Amniotic epithelial cell (primary cell): ENCODE data around the gene ZNF777.
"Not testable (repeated sequence)": the region's sequence is repeated elsewhere in the genome, so short reads cannot be mapped to it uniquely, and the experiment has no call there.

Source experiments
- DNase-seq: peaks from one replicate; pipeline ENCODE4 v3.0.0-alpha.2; 2010; ENCODE audit warnings: low read depth

The ZNF777 gene

DNA sequence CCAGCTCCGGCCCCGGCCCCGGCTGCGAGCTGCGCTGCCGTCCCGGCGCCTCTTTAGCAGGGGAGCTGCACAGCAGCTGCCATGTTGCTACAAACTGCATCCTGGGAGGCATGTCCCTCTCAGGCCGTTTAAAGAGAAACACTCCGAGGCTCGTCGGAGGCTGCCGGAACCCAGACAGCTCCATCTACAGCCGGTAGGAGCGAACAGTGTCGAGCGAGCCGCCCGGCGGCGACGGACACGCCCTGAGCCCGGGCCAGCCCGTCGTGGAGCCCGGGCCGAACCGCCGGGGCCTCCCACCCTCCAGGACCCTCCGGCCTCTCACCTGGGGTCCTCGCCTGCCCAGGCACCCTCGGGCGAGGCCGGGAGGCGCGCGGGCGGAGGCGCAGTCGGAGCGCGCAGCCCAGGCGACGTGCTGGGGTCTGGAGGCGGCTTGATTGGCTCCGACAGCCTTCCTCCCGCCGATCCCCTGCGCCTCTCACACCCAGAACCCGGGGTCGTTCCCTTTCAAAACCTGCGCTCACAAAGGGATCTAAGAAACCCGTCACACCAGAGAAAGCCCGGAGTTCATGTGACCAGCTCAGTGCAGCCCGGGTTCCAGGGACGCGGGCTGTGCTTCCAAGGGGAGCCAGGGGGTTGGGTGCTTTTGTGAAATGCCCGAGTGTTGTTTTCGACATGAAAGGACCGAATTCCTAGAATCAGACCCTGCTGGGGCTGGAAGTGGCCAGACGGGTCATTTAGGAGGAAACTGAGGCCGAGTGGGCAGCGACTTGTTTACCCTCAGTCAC is at the start of gene ZNF777:
Gene ZNF777 (minus strand): TSS at position 570 of the 785 bp plus-strand sequence. CDS start 5,040 bp downstream, outside the sequence.
- DNase-seq, result peak; percentile 87

- no peak for DNase-seq
These were observed 49.4 kb upstream of the ZNF777 start for GRCh38 chr7:149510248-149510647.

DNA sequence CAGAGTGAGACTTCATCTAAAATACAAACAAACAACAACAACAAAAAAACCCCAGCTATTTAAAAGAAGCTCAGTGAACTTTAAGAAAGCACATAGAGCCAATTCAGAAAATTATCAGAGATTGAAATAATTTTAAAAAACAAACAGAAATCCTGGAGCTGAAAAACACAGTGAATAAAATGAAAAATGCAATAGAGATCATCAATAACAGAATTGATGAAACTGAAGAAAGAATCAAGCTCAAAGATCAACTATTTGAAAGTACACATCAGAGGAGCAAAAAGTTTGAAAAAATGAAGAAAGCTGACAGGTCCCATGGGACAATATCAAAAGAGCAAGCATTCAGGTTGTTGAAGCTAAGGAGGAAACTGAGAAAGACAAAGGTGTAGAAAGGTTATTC is 48.9 kb upstream of the ZNF777 start:
- no peak for DNase-seq

- DNase-seq, result no peak
These were observed 44.7 kb upstream of the ZNF777 start for GRCh38 chr7:149505551-149505950.

- DNase-seq, result no peak
These were observed 40.8 kb upstream of the ZNF777 start for GRCh38 chr7:149501651-149502050.

GRCh38 chr7:149500910-149501309 is 40.0 kb upstream of the ZNF777 start:
- no peak for DNase-seq

DNA sequence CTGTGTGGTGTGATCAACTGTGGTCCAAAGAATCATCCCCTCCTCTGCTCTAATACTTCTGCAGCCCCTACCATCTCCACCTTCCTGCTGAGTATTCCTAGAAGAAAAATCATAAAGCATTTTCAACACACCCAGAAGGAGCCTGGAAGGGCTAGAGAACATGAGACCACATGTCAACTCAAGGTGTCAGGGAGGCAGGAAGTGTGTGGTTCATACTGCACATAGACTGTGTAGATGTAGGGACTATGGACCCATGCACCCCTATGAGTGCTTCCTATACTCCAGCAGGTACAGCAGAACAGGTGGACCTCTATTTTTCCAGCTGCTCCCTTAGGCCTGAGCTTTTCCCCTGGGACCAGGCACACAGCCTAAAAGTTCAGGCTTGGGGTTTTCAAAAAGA is 39.3 kb upstream of the ZNF777 start:
- DNase-seq, result no peak

GRCh38 chr7:149498811-149499210 is 37.9 kb upstream of the ZNF777 start:
- DNase-seq, result no peak

GRCh38 chr7:149497467-149498261 is 36.8 kb upstream of the ZNF777 start, which contains the start of gene ZNF746:
TSS of gene ZNF746 (minus strand) at chr7:149497809. CDS start at chr7:149497536, 273 bp downstream.
- peak; percentile 68 for DNase-seq

DNA sequence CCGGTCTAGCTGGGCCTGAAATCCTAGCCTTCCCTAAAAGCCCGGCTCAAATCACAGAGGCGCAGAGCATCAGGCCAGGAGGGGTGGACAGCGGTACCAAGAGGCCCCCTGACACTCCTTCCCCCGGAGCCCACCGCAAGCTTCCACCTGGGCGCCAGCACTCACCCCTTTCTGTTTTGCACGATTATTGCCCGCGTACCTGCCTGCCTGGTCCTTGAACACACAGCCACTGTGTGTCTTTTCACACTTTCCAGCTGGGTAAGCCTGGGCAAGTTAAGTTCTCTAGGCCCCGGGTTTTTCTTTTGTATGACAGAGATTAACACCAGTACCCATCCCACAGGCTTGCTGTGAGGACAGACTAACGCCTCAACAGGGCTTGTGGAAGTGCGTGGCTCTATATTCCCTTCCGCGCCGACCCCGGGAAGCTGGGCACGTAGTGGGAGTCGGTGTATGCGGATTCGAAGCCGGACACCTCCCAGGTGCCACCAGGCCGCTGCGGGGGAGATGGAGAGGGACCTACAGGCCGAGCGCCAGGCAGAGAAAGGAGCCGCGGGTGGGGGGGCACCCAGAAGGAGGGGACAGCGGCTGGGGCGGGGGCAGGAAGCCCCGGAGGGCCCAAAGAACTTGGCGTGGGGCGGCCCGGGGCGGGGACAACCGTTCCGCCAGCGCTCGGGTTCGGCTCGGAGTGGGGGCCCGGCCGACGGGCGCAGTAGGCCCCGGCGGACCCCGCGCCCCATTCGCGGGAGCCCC is 36.0 kb upstream of the ZNF777 start:
- DNase-seq, result peak; percentile 18

DNA sequence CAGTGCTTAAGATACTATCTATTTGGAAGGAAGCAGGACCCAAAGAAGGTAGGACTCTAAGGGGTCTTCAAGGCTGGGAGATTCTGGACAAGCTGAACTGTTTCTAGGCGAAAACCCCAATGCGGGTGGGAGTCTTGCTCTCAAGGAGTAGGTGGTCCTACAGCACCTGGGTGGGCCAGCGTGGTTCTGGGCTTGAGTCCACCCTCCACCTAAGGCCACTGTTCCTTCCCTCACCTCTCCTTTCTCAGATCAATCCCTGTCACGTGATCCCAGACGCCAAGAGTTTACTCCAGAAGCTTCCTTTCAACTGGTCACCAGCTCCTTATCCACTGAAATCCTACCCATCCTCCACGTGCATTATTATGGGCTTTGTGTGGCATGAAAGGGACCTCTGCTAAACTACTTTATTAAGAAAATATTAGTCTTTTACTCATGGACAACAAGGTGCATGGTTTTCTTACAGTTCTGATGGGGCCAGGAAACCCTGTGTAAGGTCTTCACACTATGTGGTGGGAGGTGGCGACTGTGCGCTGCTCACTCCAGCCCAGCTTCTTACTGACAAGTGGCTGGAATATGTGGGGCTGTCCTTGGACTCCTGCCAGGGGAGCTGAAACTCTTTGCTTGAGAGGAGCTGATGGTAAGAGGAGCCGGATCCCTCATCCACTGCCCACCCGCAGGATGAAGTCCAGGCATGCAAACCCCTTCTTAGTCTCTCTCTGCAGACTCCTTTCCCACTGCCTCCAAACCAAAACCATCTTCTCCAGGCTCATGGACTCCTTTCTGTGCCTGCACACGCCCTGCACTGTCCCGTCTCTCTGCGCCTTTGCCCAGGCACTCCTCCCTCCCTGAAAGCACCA is 35.2 kb upstream of the ZNF777 start:
- peak; percentile 82 for DNase-seq

- DNase-seq, result peak; percentile 80
These were observed 34.0 kb upstream of the ZNF777 start for GRCh38 chr7:149494738-149495368.

DNA sequence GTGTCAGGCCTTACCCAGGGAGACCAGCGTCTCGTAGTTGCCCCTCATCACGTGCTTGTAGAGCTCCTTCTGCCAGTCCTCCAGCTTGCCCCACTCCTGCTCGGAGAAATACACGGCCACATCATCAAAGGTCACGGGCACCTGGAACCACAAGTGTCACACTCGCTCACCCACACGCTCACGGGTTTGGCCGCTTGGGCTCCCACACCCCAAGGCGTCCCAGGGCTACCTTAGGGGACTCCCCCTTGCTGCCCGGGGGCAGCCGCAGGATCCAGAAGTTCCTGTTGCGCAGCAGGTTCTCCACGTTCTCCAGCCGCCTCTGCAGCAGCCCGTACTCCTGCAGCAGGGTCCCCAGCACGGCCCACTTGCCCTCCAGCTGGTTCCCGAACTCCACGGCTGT is 33.1 kb upstream of the ZNF777 start:
- not testable (repeated sequence) for DNase-seq

GRCh38 chr7:149493366-149493765 is 32.5 kb upstream of the ZNF777 start:
- no peak for DNase-seq

- no peak for DNase-seq
These were observed 29.4 kb upstream of the ZNF777 start for GRCh38 chr7:149490083-149490760.

- DNase-seq, result no peak
These were observed 28.6 kb upstream of the ZNF777 start for GRCh38 chr7:149489391-149490024.

DNA sequence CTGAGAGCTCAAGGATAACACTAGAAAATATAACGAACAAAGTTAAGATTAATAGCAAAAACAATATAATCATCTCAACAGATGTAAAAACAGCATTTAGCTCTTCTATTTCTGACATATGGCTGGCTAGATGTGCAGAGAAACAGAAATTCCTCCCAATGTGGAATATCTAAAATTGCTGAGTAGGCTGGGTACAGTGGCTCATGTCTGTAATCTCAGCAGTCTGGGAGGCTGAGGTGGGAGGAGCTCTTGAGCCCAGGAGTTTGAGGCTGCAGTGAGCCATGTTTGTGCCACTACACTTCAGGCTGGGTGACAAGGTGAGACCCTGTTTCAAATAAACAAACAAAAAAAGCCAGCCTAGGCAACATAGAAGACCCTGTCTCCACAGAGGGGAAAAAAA is 18.7 kb upstream of the ZNF777 start:
- no peak for DNase-seq

DNA sequence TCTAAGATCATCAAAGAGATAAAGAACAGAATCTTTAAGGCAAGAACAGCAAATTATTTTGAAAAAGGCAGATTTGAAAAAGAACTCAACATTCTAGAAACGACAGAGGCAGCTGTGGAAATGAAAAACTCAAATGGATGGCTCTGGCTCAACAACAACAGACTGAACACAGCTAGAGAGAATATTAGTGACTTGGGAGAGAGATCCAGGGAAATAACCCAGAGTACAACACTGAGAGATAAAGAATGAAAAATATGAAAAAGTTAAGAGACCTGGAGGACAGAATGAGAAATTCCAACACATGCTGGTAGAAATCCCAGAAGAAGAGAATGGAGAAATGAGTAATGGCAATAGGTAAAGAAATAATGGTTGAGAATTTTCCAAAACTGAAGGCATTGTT is 17.9 kb upstream of the ZNF777 start:
- DNase-seq, result no peak

DNA sequence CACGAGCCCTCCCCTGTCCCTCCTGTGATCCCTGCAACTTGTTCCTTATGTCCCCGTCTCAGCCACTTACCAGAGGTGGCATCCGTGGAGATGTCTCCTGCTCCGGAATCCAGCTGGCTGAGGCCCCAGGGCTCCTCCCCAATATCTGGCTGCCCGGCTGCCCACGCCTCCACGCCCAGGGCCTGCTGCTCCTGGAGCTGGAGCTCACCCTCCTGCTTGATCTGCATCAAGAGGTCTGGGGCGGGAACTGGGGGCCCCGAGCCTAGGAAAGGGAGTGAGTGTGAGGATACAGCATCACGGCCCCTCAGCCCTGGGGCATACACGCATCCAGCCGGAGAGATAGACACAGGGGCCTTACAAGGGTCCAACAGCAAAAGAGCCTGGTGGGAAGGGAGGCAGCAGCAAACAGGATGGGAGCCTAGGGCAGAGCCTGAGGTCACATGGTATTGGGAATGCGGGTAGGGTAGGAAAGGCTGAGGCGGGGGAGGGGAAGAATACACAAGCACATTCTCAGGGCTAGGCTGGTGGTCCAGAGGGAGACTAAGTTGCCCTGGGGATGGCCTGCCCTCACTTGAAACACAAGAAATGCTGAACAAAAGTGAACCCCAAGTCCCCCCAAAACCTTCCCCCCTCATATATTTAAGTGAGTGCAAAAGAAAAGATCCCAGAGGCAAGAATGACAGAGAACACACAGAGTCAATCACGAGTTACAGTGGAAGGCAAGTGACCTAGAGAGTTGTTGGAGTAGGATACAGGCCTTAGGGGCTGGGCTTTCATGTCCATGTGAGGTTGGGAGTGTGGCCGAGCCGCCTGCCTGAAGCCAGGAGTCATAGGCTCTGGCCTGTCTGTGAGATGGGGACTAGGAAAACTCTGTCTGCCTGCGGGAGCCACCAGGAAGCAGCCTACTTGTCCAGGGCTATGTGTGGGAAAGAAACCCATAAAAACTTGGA is 16.9 kb upstream of the ZNF777 start:
- DNase-seq, result no peak
